Activated B cell treated with CpG ODN at 0.5 μM for 24 hours (primary cell): ENCODE measurements around the gene C16orf87. TPM values are rescaled to one million over a fixed set of nuclear protein-coding genes. Genes with fewer than 3 reads are reported as not detected.

ENCODE experiments used
- ATAC-seq: fragments of 200-7000 bp; cut with Tn5 transposase; one replicate; pipeline ENCODE4 v1.10.0; 2021; ENCODE audit warnings: low read depth, mild to moderate bottlenecking, moderate library complexity
- CTCF ChIA-PET: fragments of 350-600 bp; sonication (Branson Sonifier 250); formaldehyde crosslinking; loops from one replicate; lab custom pipeline; 2021; ENCODE audit warnings: antibody characterized with exemption; lab: Charles Lee
- POLR2A ChIA-PET: fragments of 350-600 bp; sonication (Branson Sonifier 250); formaldehyde crosslinking; loops from one replicate; lab custom pipeline; 2021; ENCODE audit warnings: antibody characterized with exemption; lab: Charles Lee
- DNase-seq: peaks from one replicate; pipeline ENCODE4 v3.0.0; 2022
- H3K27ac Mint-ChIP-seq: one replicate; pipeline ENCODE4 v1.8.0; 2020; ENCODE audit warnings: mixed read lengths
- H3K27me3 Mint-ChIP-seq: one replicate; pipeline ENCODE4 v1.8.0; 2021; ENCODE audit warnings: mixed read lengths
- H3K36me3 Mint-ChIP-seq: one replicate; pipeline ENCODE4 v1.8.0; 2021; ENCODE audit warnings: low read depth, mixed read lengths
- H3K4me1 Mint-ChIP-seq: one replicate; pipeline ENCODE4 v1.8.0; 2021; ENCODE audit warnings: mixed read lengths
- H3K4me3 Mint-ChIP-seq: one replicate; pipeline ENCODE4 v1.8.0; 2020; ENCODE audit warnings: mild to moderate bottlenecking, mixed read lengths
- H3K9me3 Mint-ChIP-seq: one replicate; pipeline ENCODE4 v1.8.0; 2020; ENCODE audit warnings: mixed read lengths
- CTCF ChIP-seq: fragments of 200-600 bp; IDR thresholded peaks from one replicate; pipeline ENCODE4 v1.8.0; 2022; ENCODE audit warnings: antibody characterized with exemption, mild to moderate bottlenecking
- intact Hi-C: fragments of 100-400 bp; cut with micrococcal nuclease; formaldehyde crosslinking; loops from one replicate; pipeline ENCODE4 v1.15.1; 2024
- total RNA-seq: library from RNA; stranded (reverse); gene quantifications from 2 replicates; pipeline ENCODE4 v1.2.3, GENCODE V29; 2022

Gene C16orf87
- total RNA-seq, 1 donor from 2014 or later, result 16.6 TPM

GRCh38 chr16:46763147-46763546 lies 67.8 kb downstream of the C16orf87 start:
- ChIA-PET POLR2A (no interaction called here), CTCF (no interaction called here)
- no peak overlapping the region for H3K4me3 Mint-ChIP-seq
- H3K36me3 Mint-ChIP-seq, result no peaks in the 10 kb centered on the region
- H3K4me1 Mint-ChIP-seq, result peaks cover 15% of the 10 kb centered on the region
- no peaks in the 10 kb centered on the region for H3K9me3 Mint-ChIP-seq
- H3K27me3 Mint-ChIP-seq, result no peaks in the 10 kb centered on the region
- H3K27ac Mint-ChIP-seq, result no peak overlapping the region
- no peak for DNase-seq
- intact Hi-C loops, result no loop called here
- ATAC-seq, result no peak
- no peak for TF ChIP-seq CTCF

- H3K9me3 Mint-ChIP-seq, result no peaks in the 10 kb centered on the region
- DNase-seq (no peak), ATAC-seq (no peak)
- no peak overlapping the region for H3K27ac Mint-ChIP-seq
- no peaks in the 10 kb centered on the region for H3K36me3 Mint-ChIP-seq
- no peak for TF ChIP-seq CTCF
- H3K4me3 Mint-ChIP-seq, result no peak overlapping the region
- POLR2A ChIA-PET, result no interaction called here
- intact Hi-C loops, result no loop called here
- peaks cover 15% of the 10 kb centered on the region for H3K4me1 Mint-ChIP-seq
- CTCF ChIA-PET, result no interaction called here
- no peaks in the 10 kb centered on the region for H3K27me3 Mint-ChIP-seq
Measured at GRCh38 chr16:46762583-46762982, 68.4 kb downstream of the C16orf87 start.

GRCh38 chr16:46759309-46759708 lies 71.7 kb downstream of the C16orf87 start:
- Mint-ChIP-seq H3K4me1 (peaks cover 8% of the 10 kb centered on the region), H3K36me3 (no peaks in the 10 kb centered on the region), H3K27me3 (no peaks in the 10 kb centered on the region), H3K27ac (no peak overlapping the region), H3K4me3 (no peak overlapping the region), H3K9me3 (no peaks in the 10 kb centered on the region)
- TF ChIP-seq CTCF, result no peak
- CTCF ChIA-PET, result no interaction called here
- POLR2A ChIA-PET, result no interaction called here
- intact Hi-C loops, result no loop called here
- ATAC-seq (no peak), DNase-seq (no peak)

GRCh38 chr16:46757339-46758050 lies 73.5 kb downstream of the C16orf87 start:
- H3K36me3 Mint-ChIP-seq, result no peaks in the 10 kb centered on the region
- no peak for ATAC-seq
- CTCF ChIA-PET, result no interaction called here
- peaks cover 8% of the 10 kb centered on the region for H3K4me1 Mint-ChIP-seq
- intact Hi-C loops, result no loop called here
- DNase-seq, result no peak
- no peak overlapping the region for H3K4me3 Mint-ChIP-seq
- no peaks in the 10 kb centered on the region for H3K27me3 Mint-ChIP-seq
- no peak overlapping the region for H3K27ac Mint-ChIP-seq
- POLR2A ChIA-PET, result no interaction called here
- TF ChIP-seq CTCF, result no peak
- no peaks in the 10 kb centered on the region for H3K9me3 Mint-ChIP-seq

GRCh38 chr16:46756772-46757171 lies 74.2 kb downstream of the C16orf87 start:
- intact Hi-C loops, result no loop called here
- ATAC-seq (no peak), DNase-seq (no peak)
- Mint-ChIP-seq H3K27me3 (no peaks in the 10 kb centered on the region), H3K4me3 (no peak overlapping the region), H3K36me3 (no peaks in the 10 kb centered on the region), H3K9me3 (no peaks in the 10 kb centered on the region), H3K4me1 (peaks cover 8% of the 10 kb centered on the region), H3K27ac (no peak overlapping the region)
- ChIA-PET CTCF (no interaction called here), POLR2A (no interaction called here)
- no peak for TF ChIP-seq CTCF
